HG02610 (cell line): Measurements from ENCODE around the gene PCYOX1L.

ENCODE experiments used
- ATAC-seq: cut with Tn5 transposase; IDR thresholded peaks from one replicate; pipeline ENCODE4 v1.9.1; 2021; ENCODE audit warnings: mild to moderate bottlenecking, moderate library complexity; ENCODE audit not compliant: unreplicated experiment

The PCYOX1L gene

DNA sequence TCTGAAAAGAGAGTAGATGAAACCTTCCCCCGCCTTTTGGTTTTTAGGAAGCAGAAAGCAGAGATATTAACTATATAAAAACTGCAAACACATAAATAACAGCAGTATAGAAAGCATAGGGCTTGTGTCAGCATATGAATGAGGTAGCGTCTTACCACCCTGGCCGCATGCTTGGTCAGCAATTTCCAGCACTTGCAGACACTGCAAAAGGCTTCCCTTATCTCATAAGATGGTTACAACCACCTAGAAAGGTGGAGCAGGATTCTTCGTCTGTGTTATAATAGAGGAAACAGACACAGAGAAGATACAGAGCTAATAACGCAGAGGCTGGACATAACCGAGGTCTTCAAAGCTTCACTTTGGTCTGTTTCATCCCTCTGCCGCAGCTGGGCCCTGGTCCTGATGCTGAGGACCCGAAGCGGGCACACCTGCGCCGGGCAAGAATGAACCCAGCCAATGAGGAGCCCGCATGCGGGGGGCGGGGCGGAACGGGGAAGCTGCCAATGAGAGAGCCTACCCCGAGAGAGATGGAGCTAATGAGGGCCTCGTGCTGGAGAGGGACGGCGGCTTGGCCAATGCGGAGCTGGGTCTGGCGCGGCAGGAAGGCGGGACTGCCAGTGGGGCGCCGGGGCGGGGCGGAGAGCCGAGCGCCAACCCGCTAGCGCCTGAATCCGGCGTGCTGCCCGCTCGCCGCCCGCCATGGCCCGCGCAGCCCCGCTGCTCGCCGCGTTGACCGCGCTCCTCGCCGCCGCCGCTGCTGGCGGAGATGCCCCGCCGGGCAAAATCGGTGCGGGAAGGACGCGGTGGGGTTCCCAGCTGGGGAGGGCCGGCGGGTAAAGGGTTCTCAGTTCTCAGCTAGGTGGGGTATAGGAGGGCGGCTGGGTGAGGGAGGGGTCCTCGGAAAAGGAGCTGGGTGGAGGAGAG is at the start of gene PCYOX1L:
Gene PCYOX1L (plus strand): TSS at position 677 of the 924 bp plus-strand sequence. CDS start 23 bp downstream, at position 700.
- peak; percentile 100 for ATAC-seq

DNA sequence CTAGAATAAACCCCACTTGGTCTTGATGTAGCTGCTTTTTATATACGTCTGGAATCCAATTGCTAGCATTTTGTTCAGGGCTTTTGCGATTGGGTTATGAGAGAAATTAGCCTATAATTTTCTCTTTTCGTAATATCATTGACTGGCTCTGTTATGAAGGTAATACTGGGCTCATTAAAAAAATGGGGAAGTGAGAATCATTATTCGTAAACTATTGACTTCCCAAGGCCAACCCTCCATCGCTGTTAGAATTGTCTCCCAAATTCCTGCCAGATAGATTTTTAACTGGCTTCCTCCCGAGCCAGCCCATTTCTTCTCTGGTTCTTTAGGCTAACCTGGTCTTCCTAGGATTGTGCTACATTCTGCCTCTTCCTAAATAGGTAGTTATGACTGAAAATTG is 48.5 kb upstream of the PCYOX1L start:
- no peak for ATAC-seq

DNA sequence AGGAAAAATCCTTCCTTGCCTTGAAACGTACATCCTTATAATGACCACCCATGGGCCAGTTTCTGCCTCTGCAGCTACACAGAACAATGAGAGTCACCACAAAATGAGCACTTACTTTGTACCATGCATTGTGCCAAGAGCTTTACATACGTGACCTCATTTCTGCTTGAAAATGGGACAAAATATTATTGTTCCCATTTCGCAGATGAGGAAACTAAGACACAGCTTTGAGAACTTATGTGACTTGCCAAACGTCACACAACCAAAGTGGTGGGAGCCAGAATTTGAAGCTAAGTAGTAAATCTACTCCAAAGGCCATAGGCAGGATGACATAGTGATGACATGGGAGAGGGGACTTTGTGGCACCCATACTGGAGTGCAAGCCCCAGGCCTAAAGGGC is 47.4 kb upstream of the PCYOX1L start:
- no peak for ATAC-seq

GRCh38 chr5:149310947-149311658 is 46.7 kb upstream of the PCYOX1L start:
- ATAC-seq: no peak

GRCh38 chr5:149313151-149313841 is 44.5 kb upstream of the PCYOX1L start:
- ATAC-seq: no peak

GRCh38 chr5:149314571-149315111 is 43.2 kb upstream of the PCYOX1L start:
- ATAC-seq: no peak

DNA sequence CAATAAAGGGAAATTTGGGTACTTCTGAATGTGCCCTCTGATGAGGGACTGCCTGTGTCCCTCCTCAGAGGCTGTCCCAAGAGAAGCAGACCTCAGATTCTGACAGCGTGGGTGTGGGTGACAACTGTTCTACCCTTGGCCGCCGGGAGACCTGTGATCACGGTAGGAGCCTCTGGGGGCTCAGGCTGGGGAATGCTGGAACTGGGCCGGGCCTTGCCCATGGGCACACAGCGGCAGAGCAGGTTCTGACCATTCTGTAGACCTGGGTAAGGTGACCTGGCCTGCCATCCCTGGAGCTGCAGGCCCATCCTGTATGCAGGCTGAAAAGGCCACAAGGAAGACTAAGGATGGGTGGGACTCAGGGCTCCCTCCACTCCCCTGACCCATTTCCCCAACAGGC is 42.1 kb upstream of the PCYOX1L start:
- ATAC-seq: no peak

DNA sequence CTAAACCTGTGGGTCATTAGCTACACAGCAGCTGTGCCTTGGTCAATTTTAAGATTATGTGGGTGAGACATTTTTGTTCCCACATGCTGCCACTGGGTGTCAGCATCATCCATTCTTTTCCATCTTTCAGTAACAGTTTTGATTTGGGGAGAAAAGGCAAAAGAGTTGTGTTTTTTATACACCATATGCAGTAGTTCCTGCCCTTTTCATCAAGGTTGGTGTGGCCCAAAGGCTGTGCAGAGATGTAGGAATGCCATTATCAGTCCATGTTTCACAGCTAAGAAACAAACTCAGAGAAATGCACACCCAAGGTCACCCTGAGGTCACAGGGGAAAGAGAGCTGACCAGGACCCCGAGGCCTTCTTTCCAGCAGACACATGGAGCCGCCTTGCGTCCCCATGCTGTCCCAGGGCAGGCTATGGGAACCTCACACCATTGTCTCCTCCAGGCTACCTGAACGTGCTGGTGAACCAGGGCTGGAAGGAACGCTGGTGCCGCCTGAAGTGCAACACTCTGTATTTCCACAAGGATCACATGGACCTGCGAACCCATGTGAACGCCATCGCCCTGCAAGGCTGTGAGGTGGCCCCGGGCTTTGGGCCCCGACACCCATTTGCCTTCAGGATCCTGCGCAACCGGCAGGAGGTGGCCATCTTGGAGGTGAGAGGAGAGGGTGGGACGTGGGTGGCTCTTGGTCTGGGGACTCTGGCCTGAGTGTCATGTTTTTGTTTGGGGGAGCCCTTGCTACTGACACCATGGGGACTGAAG is 40.4 kb upstream of the PCYOX1L start:
- peak; percentile 71 for ATAC-seq

DNA sequence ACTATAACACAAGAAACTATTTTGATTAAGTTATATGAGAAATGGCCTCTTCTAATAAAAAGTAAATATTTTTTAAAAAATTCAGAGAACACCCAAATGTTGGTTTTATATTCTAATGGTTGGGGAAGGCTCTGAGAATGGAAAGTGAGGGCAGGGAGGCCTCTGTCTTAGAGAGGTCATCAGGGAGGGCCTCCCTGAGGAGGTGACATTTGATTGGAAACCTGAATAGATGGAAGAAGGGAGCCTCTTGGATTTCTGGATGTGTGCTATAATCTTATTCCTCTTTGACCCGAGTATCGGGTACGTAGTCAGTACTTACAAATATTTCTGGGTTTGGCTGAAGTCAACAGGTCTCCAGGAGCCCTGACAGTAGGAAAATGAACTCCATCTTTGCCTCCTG is 38.7 kb upstream of the PCYOX1L start:
- ATAC-seq: no peak

GRCh38 chr5:149320791-149321330 is 37.0 kb upstream of the PCYOX1L start:
- no peak for ATAC-seq

DNA sequence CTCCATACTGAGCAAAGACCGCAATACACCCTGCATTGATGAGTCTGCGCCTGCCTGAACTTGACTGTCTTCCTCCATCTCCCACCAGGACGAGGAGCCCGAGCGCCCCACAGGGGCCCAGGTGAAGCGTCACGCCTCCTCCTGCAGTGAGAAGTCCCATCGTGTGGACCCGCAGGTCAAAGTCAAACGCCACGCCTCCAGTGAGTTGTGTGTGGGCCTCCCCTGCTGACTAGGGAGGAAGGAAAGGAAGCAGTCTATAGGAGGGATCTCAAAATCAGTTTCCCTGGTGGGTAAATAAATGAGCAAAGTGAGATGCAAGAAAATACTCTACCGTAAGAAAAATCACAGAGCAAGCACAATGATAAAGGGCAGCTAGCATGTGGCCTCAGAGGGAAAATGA is 35.3 kb upstream of the PCYOX1L start:
- ATAC-seq: no peak

- no peak for ATAC-seq
Measured at GRCh38 chr5:149323210-149323609, 34.6 kb upstream of the PCYOX1L start.

DNA sequence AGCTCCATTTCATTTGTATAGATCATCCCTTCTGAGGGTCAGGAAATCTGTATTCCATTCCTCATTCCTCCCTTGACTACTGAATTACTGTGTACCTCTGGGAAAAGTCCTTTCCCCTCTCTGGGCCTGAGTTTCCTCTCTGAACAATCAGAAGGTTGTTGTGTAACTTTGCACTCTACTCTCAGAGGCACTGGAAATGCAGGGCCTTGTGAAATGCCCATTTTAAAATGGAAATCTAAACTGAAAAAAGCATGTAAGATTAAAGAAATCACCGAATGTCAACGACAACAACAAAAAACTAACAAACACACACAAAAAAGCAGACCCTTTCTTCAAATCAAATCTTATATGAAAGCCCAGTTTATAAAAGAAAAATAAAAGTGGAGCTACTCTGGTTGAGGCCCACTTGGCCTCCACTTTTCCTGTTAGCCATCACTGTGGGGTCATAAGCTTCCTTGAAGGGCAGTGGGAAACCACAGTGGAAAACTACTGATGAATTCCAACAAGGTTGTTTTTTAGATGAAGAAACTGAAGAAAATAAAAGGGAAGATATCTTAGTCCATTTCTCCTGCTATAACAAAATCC is 34.1 kb upstream of the PCYOX1L start:
- ATAC-seq: no peak

DNA sequence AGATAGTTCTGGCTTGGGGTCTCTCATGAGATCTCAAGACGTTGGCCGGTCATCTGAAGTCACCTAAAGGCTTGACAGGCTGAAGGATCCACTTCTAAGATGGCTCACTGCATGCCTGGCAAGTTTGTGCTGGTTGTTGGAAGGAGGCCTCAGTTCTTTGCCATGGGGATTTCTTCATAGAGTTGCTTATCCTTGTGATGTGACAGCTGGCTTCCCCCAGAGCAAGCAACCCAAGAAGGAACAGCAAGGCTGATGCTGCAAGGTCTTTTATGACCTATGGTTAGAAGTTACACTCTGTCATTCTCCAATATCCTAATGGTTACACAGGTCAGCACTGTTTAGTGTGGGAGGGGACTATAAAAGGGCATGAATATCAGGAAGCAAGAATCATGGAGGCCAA is 33.2 kb upstream of the PCYOX1L start:
- ATAC-seq: no peak

DNA sequence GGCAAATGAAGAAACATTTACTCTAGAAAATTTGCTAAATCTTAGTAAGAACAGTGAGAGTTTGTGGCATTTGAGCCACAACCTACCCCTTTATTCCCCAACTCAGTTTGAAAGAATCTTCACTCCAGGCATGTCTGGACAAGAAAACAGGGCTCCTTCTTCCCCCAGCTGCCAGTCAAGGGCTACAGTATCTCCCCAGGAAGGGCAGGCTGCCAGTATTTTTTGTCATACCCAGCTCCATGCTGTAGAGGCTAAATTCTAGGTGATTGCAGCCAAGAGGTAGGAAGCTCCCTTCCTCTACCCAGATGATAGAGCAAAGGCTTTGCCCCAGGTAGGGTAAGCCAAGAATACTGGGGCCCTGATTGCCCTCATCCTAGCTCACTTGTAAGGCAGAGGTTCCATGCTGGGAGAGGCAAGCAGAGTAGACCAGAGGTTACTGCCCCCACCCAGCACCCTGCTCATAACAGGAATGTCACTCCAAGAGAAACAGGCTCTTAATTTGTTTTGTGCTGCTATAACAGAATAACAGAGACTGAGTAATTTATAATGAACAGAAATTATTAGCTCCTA is 32.6 kb upstream of the PCYOX1L start:
- no peak for ATAC-seq

- ATAC-seq: no peak
Measured at GRCh38 chr5:149325894-149326293, 32.0 kb upstream of the PCYOX1L start.

- no peak for ATAC-seq
Measured at GRCh38 chr5:149326611-149327010, 31.2 kb upstream of the PCYOX1L start.

- no peak for ATAC-seq
Measured at GRCh38 chr5:149328177-149328576, 29.7 kb upstream of the PCYOX1L start.

DNA sequence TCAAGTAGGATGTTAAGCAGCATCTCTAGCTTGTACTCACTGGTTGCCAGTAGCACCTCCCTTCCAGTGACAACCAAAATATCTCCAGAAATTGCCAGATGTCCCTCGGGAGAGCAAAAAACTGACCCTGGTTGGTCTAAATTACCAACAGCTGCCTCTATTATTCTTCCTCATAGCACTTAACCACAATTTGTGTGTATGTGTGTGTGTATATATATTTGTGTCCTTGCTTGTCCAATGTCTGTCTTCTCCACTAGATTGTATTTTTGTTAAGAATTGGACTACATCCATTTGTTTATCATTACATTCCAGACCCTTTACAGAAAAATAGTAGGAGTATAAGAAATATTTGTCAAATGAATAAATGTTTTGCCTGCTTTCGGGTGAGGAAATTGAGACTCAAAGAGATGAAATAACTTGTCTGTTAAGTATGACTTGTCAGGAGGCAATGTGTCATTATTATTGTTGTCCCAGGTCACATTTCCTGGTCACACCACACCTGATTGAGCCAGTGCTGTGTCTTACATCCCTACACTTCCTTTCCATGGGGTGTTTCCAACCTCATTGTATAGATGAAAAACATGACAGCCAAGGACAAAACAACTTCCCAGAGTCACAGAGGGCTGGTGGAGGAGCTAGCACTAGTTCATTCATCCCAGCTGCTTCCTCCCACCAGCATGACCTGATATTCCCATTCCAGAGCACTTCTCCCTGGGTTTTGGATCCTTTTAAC is 24.0 kb upstream of the PCYOX1L start:
- ATAC-seq: no peak
